NCI-H1105 (cell line): ENCODE data around the gene ATF7IP.
"Not testable (repeated sequence)": the region's sequence is repeated elsewhere in the genome, so short reads cannot be mapped to it uniquely, and the experiment has no call there.

Experiments
- DNase-seq: peaks from one replicate; lab custom pipeline; 2025; lab: John Stamatoyannopoulos, UW

The ATF7IP gene, protein sequence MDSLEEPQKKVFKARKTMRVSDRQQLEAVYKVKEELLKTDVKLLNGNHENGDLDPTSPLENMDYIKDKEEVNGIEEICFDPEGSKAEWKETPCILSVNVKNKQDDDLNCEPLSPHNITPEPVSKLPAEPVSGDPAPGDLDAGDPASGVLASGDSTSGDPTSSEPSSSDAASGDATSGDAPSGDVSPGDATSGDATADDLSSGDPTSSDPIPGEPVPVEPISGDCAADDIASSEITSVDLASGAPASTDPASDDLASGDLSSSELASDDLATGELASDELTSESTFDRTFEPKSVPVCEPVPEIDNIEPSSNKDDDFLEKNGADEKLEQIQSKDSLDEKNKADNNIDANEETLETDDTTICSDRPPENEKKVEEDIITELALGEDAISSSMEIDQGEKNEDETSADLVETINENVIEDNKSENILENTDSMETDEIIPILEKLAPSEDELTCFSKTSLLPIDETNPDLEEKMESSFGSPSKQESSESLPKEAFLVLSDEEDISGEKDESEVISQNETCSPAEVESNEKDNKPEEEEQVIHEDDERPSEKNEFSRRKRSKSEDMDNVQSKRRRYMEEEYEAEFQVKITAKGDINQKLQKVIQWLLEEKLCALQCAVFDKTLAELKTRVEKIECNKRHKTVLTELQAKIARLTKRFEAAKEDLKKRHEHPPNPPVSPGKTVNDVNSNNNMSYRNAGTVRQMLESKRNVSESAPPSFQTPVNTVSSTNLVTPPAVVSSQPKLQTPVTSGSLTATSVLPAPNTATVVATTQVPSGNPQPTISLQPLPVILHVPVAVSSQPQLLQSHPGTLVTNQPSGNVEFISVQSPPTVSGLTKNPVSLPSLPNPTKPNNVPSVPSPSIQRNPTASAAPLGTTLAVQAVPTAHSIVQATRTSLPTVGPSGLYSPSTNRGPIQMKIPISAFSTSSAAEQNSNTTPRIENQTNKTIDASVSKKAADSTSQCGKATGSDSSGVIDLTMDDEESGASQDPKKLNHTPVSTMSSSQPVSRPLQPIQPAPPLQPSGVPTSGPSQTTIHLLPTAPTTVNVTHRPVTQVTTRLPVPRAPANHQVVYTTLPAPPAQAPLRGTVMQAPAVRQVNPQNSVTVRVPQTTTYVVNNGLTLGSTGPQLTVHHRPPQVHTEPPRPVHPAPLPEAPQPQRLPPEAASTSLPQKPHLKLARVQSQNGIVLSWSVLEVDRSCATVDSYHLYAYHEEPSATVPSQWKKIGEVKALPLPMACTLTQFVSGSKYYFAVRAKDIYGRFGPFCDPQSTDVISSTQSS

DNA sequence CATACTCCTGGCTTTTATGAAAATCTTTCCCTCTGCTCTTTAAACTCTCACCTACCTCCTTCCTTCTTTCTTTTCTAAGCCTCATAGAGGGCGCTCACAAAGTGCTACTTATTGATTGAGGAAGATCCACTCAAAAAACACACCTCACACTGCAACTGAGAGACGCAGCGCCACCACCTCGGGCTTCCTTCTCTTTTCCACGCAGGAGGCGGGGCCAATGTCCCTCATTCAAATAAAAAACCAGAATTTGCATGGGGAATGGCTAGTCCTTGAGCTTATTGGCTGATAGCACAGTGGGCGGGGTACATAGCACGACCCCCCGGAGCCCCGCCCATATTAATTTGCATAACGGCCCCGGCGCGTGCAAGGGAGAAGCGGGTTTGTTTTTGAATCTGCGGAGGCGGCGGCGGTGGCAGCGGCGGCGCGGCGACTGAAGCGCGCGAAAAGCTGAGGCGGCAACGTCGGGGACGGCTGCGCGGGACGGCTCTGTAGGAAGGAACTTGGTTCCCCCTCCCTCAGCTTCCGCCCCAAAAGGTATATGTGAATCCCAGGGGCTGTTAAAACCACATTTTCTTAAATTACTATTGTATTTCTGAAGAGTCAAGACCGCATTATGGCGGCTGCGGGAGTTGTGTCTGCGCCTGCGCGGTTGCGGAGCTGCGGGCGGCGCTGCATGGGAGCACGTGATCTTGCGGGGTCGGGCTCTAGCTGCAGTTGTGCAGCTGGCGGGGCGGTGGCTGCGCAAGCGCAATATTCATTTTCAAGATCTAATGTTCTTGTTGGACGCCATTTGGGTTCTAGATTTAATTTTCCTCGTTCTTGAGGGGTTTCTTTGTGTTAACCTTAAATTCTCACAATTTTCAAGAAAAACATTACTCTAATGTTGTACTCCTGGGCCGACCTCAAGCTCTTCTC is at the start of gene ATF7IP:
Gene ATF7IP (plus strand): TSS at position 389 of the 915 bp plus-strand sequence. CDS start 58,234 bp downstream, outside the sequence.
- no peak for DNase-seq

DNA sequence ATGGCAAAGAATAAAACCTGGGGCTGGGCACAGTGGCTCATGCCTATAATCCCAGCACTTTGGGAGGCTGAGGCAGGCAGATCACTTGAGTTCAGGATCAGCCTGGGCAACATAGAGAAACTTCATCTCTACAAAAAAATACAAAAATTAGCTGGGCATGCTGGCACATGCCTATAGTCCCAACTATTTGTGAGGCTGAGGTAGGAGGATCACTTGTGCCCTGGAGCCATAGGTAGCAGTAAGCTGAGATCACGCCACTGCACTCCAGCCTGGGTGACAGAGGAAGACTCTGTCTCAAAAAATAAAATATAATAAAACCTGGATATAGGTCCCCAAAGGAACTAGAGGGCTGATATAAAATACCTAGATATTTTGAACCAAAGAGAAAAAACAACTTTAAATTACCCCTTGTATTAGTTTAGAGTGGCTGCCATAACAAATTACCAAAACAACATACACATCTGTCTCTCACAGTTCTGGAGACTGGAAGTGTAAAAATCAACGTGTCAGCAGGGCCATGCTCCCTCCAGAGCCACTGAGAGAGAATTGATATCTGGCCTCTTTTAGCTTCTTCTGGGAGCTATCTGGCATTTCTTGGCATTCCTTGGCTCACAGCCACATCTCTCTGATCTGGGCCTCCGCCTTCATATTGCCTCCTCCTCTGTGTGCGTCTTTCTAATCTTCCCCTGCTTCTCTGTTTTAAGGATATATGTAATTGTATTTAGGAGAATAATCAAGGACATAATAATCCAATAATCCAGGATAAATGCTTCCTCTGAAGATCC is 47.9 kb upstream of the ATF7IP start:
- no peak for DNase-seq

DNA sequence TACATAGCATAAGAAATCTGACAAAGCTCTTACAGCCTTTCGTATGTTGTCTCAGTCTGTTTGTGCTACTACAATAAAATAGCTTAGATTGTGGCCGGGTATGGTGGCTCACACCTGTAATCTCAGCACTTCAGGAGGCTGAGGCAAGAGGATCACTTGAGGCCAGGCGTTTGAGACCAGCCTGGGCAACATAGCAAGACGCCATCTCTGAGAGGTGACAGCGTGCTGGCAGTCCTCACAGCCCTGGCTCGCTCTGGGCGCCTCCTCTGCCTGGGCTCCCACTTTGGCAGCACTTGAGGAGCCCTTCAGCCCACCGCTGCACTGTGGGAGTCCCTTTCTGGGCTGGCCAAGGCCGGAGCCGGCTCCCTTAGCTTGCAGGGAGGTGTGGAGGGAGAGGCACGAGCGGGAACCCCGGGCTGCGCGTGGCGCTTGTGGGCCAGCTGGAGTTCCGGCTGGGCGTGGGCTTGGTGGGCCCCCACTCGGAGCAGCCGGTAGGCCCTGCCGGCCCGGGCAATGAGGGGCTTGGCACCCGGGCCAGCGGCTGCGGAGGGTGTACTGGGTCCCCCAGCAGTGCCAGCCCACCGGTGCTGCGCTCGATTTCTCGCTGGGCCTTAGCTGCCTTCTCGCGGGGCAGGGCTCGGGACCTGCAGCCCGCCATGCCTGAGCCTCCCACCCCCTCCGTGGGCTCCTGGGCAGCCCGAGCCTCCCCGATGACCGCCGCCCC is 45.6 kb upstream of the ATF7IP start:
- DNase-seq, result not testable (repeated sequence)

DNA sequence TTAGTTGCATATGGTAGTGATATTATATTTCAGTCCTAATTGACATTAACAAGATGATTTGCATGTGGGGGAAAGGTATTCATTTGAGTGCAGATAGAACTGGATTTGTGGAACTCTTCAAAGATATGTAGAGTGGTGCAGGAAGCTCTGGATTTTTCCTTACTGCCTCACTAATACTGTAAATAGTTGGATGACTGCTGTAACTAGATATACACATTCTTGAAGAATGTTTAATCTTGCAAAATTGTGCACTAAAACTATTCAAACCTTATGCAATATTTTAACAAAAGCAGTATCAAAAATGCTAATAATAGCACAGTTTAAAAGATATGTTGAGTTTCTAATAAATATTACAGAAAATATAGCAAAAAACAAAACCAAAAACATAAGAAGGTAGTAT is 43.1 kb upstream of the ATF7IP start:
- no peak for DNase-seq

DNA sequence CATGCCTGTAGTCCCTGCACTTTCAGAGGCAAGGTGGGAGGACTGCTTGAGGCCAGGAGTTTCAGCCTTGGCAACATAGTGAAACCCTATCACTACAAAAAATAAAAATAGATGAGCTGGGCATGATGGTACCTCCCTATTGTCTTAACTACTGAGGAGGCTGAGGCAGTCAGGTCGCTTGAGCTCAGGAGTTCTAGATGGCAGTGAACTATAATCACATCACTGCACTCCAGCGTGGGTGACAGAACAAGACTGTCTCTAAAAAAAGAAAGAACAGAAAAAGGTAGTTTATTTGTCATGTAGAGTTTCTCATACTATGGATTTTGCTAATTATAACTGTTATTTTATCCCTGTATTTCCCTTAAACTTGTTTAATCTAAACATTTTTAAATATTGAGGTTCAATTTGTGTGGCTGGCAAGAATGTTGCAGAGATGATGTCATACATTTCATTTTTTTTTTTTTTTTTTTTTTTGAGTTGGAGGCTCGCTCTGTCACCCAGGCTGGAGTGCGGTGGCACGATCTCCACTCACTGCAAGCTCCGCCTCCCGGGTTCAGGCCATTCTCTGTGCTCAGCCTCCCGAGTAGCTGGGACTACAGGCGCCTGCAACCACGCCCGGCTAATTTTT is 39.7 kb upstream of the ATF7IP start:
- no peak for DNase-seq

DNA sequence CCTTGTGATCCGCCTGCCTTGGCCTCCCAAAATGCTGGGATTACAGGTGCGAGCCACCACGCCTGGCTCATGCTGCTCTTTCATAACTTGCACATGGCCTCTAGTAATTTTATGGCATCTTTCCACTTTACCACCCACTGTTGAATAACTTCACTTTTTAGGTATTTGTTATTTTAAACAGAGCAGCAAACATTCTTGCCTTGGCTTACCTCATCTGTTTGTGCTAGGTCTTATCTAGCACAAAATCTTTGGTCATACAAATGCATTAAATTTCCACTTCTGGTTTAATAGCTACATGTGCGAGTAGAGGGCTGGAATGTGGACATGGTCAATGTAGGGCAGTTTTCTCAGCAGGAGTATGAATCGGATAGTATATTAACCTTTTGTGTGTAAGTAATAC is 38.8 kb upstream of the ATF7IP start:
- DNase-seq, result no peak

DNA sequence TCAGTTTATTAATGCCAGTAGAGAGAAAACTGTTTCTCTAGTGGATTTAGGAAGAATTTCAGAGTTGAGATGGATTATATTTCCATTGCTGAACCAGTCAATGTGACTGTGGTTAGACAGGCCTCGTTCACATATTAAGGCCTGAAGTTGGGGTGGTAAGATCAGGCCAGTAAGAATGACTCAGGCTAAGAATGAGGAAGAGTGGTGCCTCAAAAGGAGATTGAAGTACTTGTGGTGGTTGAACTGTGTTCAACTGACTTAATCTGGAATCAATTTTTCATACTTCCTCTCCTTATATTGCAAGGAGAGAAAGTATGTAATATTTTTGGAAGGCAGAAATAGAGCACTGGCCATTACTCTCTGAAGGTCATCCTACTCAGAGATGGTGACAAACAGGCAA is 37.8 kb upstream of the ATF7IP start:
- DNase-seq, result no peak

DNA sequence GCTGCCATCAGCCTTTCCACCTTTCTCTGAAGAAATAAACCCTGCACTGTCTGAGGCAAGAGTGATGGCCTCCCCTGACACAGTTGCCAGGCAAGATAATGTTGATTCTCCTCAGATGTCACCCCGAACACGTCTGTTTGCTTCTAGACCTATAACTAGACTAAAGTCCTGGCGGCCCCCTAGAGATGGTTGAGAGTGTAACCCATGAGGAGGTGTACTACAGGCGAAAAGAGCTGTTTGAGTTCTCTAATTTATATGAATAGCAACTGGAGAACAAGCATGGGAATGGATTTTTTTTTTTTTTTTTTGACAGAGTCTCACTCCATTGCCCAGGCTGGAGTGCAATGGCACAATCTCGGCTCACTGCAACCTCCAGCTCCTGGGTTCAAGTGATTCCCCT is 33.0 kb upstream of the ATF7IP start:
- DNase-seq, result no peak

DNA sequence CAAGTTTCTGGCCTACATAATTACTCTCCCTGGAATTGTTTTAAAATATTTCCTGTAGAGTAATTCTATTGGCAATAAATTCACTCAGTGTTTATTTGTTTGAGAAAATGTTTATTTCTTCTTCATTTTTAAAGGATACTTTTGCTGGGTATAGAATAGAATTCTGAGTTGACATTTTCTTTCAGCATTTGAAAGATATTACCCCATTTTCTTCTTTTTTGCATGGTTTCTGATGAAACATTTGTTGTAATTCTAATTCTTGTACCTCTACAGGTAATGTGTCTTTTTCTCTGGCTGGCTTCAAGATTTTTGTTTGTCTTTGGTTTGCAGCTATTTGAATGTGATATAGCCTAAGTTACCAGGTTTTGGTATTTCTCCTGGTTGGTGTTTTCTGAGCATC is 25.1 kb upstream of the ATF7IP start:
- DNase-seq, result no peak

DNA sequence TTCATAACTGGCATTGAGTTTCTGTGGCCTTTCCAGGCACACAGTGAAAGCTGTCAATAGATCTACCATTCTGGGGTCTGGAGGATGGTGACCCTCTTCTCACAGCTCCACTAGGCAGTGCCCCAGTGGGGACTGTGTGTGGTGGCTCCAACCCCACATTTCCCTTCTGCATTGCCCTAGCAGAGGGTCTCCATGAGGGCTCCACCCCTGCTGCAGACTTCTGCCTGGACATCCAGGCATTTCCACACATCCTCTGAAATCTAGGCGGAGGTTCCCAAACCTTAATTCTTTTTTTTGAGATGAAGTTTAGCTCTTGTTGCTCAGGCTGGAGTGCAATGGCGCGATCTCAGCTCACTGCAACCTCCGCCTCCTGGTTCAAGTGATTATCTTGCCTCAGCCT is 14.0 kb upstream of the ATF7IP start:
- not testable (repeated sequence) for DNase-seq

DNA sequence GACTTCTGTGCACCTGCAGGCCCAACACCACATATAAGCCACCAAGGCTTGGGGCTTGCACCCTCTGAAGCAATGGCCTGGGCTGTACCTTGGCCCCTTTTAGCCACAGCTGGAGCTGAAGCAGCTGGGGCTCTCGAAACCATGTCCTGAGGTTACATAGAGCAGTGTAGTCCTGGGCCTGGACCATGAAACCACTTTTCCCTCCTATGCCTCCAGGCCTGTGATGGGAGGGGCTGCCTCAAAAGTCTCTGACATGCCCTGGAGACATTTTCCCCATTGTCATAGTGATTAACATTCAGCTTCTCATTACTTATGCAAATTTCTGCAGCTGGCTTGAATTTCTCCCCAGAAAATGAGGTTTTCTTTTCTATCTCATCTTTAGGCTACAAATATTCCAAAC is 13.4 kb upstream of the ATF7IP start:
- DNase-seq, result not testable (repeated sequence)

DNA sequence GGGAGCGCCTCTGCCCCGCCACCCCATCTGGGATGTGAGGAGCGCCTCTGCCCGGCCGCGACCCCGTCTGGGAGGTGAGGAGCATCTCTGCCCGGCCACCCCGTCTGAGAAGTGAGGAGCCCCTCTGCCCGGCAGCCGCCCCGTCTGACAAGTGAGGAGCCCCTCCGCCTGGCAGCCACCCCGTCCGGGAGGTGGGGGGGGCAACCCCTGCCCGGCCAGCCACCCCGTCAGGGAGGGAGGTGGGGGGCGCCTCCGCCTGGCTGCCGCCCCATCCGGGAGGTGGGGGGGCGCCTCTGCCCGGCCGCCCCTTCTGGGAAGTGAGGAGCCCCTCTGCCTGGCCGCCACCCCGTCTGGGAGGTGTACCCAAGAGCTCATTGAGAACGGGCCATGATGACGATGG is 10.8 kb upstream of the ATF7IP start:
- not testable (repeated sequence) for DNase-seq

DNA sequence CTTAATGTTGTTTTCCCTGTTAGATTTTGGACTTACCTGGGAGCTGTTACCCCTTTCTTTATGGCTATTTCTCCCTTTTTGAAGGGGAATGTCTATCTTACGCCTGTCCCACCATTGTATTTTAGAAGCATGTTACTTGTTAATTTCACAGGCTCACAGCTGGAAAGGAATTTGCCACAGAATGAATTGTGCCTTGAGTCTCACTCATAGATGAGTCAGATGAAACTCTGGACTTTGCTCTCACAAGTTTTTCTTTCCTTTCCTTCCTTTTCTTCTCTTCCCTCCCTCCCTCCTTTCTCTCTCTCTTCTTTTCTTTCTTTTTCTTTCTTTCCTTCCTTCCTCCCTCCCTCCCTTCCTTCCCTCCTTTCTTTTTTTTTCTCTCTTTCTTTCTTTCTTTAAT is 9.3 kb upstream of the ATF7IP start:
- DNase-seq, result no peak

DNA sequence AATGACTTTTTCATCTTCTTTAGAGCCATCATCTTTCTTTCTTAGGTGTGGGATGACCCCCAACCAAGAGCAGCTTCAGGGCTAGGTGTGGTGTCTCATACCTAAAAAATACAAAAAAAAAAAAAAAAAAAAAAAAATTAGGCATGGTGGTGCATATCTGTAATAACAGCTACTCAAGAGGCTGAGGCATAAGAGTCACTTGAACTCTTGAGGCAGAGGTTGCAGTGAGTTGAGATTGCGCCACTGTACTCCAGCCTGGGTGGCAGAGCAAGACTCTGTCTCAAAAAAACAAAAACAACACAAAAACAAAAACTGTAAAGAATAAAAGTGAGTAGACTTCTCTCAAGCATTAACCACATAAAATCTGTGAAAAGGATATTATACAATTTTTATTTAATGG is 8.0 kb upstream of the ATF7IP start:
- no peak for DNase-seq

DNA sequence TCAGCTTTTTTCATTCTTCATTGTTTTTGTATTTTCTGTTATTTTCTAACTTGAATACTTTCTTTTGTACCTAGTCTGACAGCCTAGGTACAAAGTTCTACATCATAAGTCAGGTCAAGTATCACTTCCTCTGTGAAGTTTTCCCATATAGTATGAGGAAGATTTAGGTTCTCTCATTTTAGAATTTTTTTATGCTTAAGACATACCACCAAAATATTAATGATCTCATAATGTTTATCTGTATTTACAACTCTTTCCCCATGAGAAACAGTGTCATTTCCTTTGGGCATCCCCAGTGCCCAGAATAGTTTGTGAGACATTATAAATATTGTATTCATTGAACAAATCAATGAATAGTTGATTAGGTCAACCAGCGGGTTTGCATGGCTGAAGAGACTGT is 3.1 kb upstream of the ATF7IP start:
- no peak for DNase-seq

DNA sequence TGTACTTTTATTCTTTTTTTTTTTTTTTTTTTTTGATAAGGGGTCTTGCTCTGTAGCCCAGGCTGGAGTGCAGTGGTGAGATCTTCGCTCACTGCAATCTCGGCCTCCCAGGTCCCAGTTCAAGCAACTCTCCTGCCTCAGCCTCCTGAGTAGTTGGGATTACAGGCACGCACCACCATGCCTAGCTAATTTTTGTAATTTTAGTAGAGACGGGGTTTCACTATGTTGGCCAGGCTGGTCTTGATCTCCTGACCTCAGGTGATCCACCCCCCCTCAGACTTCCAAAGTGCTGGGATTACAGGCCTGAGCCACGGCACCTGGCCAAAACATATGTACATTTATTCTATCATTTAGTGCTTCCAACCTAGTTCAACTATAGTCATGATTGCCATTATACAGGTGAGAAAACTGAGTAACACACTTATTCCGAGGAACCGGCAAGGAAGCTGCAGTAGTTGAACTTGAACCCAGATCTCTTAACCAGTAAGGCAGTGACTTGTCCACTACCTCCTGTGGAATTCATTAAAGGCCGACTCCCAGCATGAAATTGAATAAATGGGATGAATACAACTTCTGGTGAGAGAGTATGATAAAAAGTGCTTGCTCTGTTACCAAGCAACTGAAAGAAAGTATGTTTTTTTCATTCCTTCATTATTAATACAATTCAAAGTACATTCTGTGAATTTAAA is 755 bp upstream of the ATF7IP start:
- no peak for DNase-seq

DNA sequence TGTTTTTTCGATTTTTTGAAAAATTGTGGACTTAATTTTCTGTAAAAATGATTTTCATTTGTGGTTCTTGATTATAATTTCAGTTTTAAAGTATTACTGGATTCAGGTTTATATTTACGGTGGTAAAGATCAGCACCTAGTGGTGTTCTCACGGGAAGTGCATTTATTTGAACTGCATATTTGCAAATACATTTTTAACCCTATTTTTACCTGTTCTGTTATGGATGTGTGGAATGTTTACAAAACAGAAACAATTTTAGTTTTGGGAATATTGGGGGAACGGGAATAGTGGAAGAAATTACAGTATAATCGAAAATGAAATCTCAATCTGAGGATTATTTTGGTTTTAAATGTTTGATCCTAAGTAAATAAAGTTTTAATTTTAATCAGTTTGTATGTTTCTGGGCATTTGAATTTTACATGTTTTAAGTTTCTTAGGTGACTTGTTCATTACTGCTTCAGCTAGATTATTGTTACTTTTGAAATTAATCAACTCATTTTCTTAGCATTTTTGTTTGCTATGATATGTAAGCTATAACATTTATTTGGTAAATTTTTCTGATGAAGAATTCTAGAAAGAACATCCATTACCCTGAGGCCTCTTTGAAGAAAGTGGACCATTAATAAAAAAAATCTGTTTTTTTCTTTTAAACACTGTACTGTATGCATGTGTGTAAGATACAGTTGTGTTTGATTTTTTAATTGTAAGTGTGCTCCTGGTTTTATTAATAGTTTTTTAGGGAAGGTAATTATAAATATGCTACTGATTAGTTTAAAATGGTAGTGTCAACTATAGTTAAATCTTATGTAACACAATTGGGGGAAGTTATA is 942 bp downstream of the ATF7IP start:
- DNase-seq, result no peak
